MM.1S (cell line): Measurements from ENCODE around the gene ADGRL3.

ENCODE experiments used
- CTCF ChIP-seq: fragments of 300-600 bp; sonication (generic); IDR thresholded peaks from 2 replicates; pipeline ENCODE4 v1.5.1; 2016; ENCODE audit warnings: antibody characterized with exemption, low read length, mixed read lengths
- EZH2 ChIP-seq: fragments of 300-600 bp; sonication (generic); optimal IDR thresholded peaks from 2 replicates; pipeline ENCODE3; 2017; ENCODE audit warnings: low read depth, mild to moderate bottlenecking, antibody characterized with exemption, low read length, mixed read lengths

GRCh38 chr4:61763682-61764081, 563.6 kb downstream of the ADGRL3 start:
- TF ChIP-seq CTCF (no peak), EZH2 (no peak)
